Karpas-422 (cell line): ENCODE measurements around the gene RPA1. TPM values are rescaled to one million over a fixed set of nuclear protein-coding genes. Genes with fewer than 3 reads are reported as not detected.
"Not testable (repeated sequence)": the region's sequence is repeated elsewhere in the genome, so short reads cannot be mapped to it uniquely, and the experiment has no call there.

ENCODE experiments used
- DNase-seq: peaks from one replicate; pipeline ENCODE4 v3.0.0-alpha.2; 2015
- H2AFZ ChIP-seq: fragments of 200-600 bp; sonication (generic); 2 replicates; pipeline ENCODE4 v1.6.1; 2014; ENCODE audit warnings: antibody characterized with exemption, low read length, mixed read lengths
- H3K27ac ChIP-seq: fragments of 200-600 bp; sonication (generic); 2 replicates; pipeline ENCODE4 v1.5.1; 2014; ENCODE audit warnings: mild to moderate bottlenecking, low read length, moderate library complexity
- H3K27me3 ChIP-seq: fragments of 200-600 bp; sonication (generic); 2 replicates; pipeline ENCODE4 v1.6.1; 2014; ENCODE audit warnings: low read length, mixed read lengths
- H3K36me3 ChIP-seq: fragments of 200-600 bp; sonication (generic); 2 replicates; pipeline ENCODE4 v1.6.1; 2014; ENCODE audit warnings: low read length, mixed read lengths; ENCODE audit not compliant: insufficient read depth
- H3K4me1 ChIP-seq: fragments of 200-600 bp; sonication (generic); 2 replicates; pipeline ENCODE4 v1.6.1; 2014; ENCODE audit warnings: mild to moderate bottlenecking, low read length, mixed read lengths
- H3K4me2 ChIP-seq: fragments of 200-600 bp; sonication (generic); 2 replicates; pipeline ENCODE4 v1.6.1; 2014; ENCODE audit warnings: low read length, low read depth, mild to moderate bottlenecking; ENCODE audit not compliant: poor library complexity, severe bottlenecking
- H3K4me3 ChIP-seq: fragments of 200-600 bp; sonication (generic); 2 replicates; pipeline ENCODE4 v1.5.1; 2014; ENCODE audit warnings: mild to moderate bottlenecking, antibody characterized with exemption, low read length, mixed read lengths
- H3K79me2 ChIP-seq: fragments of 200-600 bp; sonication (generic); 2 replicates; pipeline ENCODE4 v1.6.1; 2014; ENCODE audit warnings: mild to moderate bottlenecking, low read length, mixed read lengths
- H3K9ac ChIP-seq: fragments of 200-600 bp; sonication (generic); 2 replicates; pipeline ENCODE4 v1.6.0; 2014; ENCODE audit warnings: low read length
- H3K9me2 ChIP-seq: fragments of 200-600 bp; sonication (generic), shearing (Covaris generic); replicated peaks from 2 replicates; pipeline ENCODE4 v1.6.0; 2014; ENCODE audit warnings: mild to moderate bottlenecking, low read length, moderate library complexity; ENCODE audit not compliant: insufficient read depth
- H3K9me3 ChIP-seq: fragments of 300-700, 200-600 bp; sonication (generic); 2 replicates; pipeline ENCODE4 v1.6.1; 2014; ENCODE audit warnings: low read length, mixed read lengths
- H4K20me1 ChIP-seq: fragments of 200-600 bp; sonication (generic); 2 replicates; pipeline ENCODE4 v1.6.1; 2014; ENCODE audit warnings: mild to moderate bottlenecking, antibody characterized with exemption, low read length, low read depth; ENCODE audit not compliant: insufficient read depth
- total RNA-seq: library from RNA; depleted of rRNA; stranded (reverse); fragments of >200 nt; shearing (Covaris generic); gene quantifications from 2 replicates; pipeline ENCODE4 v1.2.3, GENCODE V29; 2014; ENCODE audit warnings: low replicate concordance

The RPA1 gene
- total RNA-seq, 1 experiment from 2014 or later = 40.4 TPM

DNA sequence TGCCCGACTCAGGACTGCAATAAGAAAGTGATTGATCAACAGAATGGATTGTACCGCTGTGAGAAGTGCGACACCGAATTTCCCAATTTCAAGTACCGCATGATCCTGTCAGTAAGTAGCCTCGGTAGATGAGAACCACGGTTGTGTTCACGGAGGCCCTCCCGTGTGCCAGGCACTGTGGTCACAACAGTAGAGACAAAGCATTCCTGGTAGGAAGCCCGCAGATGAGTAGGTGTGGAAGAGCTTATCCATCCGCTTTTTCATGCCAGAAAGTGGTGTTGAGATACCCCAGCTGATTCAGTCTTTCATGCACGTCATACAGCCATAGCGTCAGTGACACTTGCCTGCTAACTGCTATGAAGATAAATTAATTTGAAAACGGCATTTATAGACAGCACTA is 58.9 kb downstream of the RPA1 start:
- H3K27ac ChIP-seq = no peak overlapping the region
- no peaks in the 10 kb centered on the region for H3K4me1 ChIP-seq
- no peak overlapping the region for H3K9ac ChIP-seq
- no peak overlapping the region for H3K4me2 ChIP-seq
- no peaks in the 10 kb centered on the region for H3K9me2 ChIP-seq
- no peak for DNase-seq
- H3K27me3 ChIP-seq = no peaks in the 10 kb centered on the region
- no peaks in the 10 kb centered on the region for H3K9me3 ChIP-seq
- no peaks in the 10 kb centered on the region for H4K20me1 ChIP-seq
- H2AFZ ChIP-seq = no peak overlapping the region
- H3K36me3 ChIP-seq = peaks cover 59% of the 10 kb centered on the region
- no peak overlapping the region for H3K4me3 ChIP-seq
- H3K79me2 ChIP-seq = peaks cover 4% of the 10 kb centered on the region; the same call in 1 of the 2 replicates

DNA sequence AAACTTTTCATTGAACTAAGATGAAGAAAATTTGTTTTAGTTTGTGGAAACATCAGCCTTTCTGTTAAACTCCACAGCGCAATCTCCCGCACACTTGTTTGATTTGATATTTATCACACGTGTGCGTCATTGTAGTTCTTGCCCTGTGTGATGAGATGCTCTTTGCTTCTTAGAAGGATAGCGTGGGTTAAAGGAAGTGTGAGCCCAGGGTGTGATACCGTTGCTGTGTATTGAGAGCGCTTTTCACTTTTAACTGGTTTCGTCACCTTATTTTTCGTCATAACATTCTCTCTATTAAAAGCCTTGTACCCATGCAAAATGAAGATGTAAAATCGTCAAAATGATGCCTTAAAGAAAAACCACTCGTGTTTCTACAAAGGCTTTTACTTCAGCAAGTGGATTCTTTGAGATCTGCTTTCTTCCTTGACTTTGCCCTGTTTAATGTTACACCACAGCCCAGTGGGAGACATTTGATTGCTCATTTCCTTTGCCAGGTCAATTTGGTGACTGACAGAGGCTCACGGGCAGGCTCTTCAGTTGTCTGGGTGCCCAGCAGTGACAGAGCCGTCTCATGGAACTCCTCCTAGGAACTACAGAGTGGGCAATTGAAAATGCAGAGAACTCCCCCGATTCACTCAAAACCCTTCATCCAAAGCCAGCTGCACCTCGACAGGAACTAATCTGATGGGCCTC is 61.1 kb downstream of the RPA1 start:
- H3K27ac ChIP-seq = no peak overlapping the region
- no peak overlapping the region for H3K4me2 ChIP-seq
- H3K27me3 ChIP-seq = no peaks in the 10 kb centered on the region
- H2AFZ ChIP-seq = no peak overlapping the region
- no peaks in the 10 kb centered on the region for H3K9me3 ChIP-seq
- no peak for DNase-seq
- H3K9me2 ChIP-seq = no peaks in the 10 kb centered on the region
- H3K36me3 ChIP-seq = peaks cover 44% of the 10 kb centered on the region
- H3K79me2 ChIP-seq = no peaks in the 10 kb centered on the region
- H3K4me3 ChIP-seq = no peak overlapping the region
- no peaks in the 10 kb centered on the region for H3K4me1 ChIP-seq
- H4K20me1 ChIP-seq = 0 out of 2 replicates have a peak, but pooled peaks cover 4% of the 10 kb centered on the region
- no peak overlapping the region for H3K9ac ChIP-seq

DNA sequence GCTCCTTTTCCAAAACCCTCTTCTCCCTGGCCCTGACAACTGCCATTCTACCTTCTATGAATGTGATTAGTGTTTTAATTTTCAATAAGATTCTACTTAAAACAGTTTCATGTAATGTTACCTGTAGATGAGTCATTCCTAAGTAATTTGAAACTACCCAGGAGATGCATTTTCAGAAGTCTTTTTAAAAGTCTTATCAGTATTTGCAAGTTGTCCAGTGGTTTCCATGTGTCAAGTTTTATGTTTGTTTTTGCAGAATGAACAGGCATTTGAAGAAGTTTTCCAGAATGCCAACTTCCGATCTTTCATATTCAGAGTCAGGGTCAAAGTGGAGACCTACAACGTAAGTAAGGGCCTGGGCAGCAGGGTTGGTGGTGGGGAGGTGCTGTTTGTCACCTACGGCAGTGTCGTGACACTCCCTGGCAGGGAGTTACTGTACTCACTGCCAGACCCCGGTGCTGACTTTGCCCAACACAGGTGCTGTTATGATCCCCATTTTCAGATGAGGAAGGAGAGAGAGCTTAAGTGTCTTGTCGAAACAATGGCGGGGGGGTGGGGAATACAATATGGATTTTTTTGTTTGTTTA is 65.0 kb downstream of the RPA1 start:
- no peaks in the 10 kb centered on the region for H3K27me3 ChIP-seq
- no peak overlapping the region for H3K27ac ChIP-seq
- H3K9ac ChIP-seq = no peak overlapping the region
- H3K4me1 ChIP-seq = no peaks in the 10 kb centered on the region
- no peak overlapping the region for H3K4me3 ChIP-seq
- DNase-seq = no peak
- no peaks in the 10 kb centered on the region for H3K9me2 ChIP-seq
- H3K9me3 ChIP-seq = no peaks in the 10 kb centered on the region
- 0 out of 2 replicates have a peak, but pooled peaks cover 4% of the 10 kb centered on the region for H4K20me1 ChIP-seq
- no peaks in the 10 kb centered on the region for H3K79me2 ChIP-seq
- peaks cover 37% of the 10 kb centered on the region; the same call in 1 of the 2 replicates for H3K36me3 ChIP-seq
- H2AFZ ChIP-seq = no peak overlapping the region
- no peak overlapping the region for H3K4me2 ChIP-seq

- H3K9ac ChIP-seq, H3K27me3 ChIP-seq, H3K4me1 ChIP-seq, H3K79me2 ChIP-seq, H3K9me2 ChIP-seq, H4K20me1 ChIP-seq, H2AFZ ChIP-seq, H3K27ac ChIP-seq, H3K9me3 ChIP-seq, H3K4me2 ChIP-seq, DNase-seq, H3K4me3 ChIP-seq: not testable (repeated sequence)
- H3K36me3 ChIP-seq = peaks cover 37% of the 10 kb centered on the region; the same call in 1 of the 2 replicates
Measured at GRCh38 chr17:1895479-1895878, 65.7 kb downstream of the RPA1 start.

GRCh38 chr17:1896243-1897104 is 66.7 kb downstream of the RPA1 start:
- H3K9me3 ChIP-seq = no peaks in the 10 kb centered on the region
- H3K4me2 ChIP-seq = no peak overlapping the region
- no peaks in the 10 kb centered on the region for H3K79me2 ChIP-seq
- H2AFZ ChIP-seq = no peak overlapping the region
- no peak overlapping the region for H3K27ac ChIP-seq
- H3K4me3 ChIP-seq = no peak overlapping the region
- no peaks in the 10 kb centered on the region for H3K9me2 ChIP-seq
- H3K9ac ChIP-seq = no peak overlapping the region
- H3K4me1 ChIP-seq = no peaks in the 10 kb centered on the region
- peaks cover 30% of the 10 kb centered on the region; the same call in 1 of the 2 replicates for H3K36me3 ChIP-seq
- 0 out of 2 replicates have a peak, but pooled peaks cover 4% of the 10 kb centered on the region for H4K20me1 ChIP-seq
- no peak for DNase-seq
- no peaks in the 10 kb centered on the region for H3K27me3 ChIP-seq

DNA sequence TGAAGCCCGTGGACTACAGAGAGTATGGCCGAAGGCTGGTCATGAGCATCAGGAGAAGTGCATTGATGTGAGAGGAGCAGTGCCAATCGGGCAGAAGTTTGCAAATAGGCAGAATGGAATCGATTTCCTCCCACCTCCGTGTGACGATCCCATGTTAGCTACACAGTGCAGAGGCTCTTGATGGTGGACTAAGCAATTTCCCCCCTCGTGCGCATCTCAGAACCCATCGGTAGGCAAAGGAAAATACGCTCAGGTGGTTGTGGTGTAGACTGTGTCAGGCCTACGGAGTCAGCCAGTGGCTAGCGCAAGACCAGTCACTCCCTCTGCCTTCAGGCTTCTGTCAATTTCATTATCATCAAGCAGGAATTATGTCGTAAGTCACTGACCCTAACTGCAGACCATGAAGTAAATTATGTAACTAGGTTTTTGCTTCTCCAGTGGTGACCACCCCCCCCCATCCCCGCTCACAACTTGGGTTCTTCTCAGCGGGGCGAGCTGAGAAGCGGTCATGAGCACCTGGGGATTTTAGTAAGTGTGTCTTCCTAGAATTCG is 67.4 kb downstream of the RPA1 start:
- no peak overlapping the region for H3K27ac ChIP-seq
- no peak overlapping the region for H3K4me3 ChIP-seq

GRCh38 chr17:1898332-1898731 is 68.5 kb downstream of the RPA1 start:
- Histone ChIP-seq H3K36me3 (peaks cover 18% of the 10 kb centered on the region; the same call in 1 of the 2 replicates), H3K4me2 (no peak overlapping the region), H2AFZ (no peak overlapping the region), H3K79me2 (no peaks in the 10 kb centered on the region), H3K27ac (no peak overlapping the region), H3K9me3 (no peaks in the 10 kb centered on the region), H3K4me3 (no peak overlapping the region), H3K4me1 (peaks cover 4% of the 10 kb centered on the region), H4K20me1 (0 out of 2 replicates have a peak, but pooled peaks cover 4% of the 10 kb centered on the region), H3K27me3 (no peaks in the 10 kb centered on the region), H3K9me2 (no peaks in the 10 kb centered on the region), H3K9ac (no peak overlapping the region)
- no peak for DNase-seq

More for the DNA sequence above, 67.4 kb downstream of the RPA1 start:
- Histone ChIP-seq H3K36me3 (peaks cover 29% of the 10 kb centered on the region; the same call in 1 of the 2 replicates), H3K4me2 (no peak overlapping the region), H3K9me3 (no peaks in the 10 kb centered on the region), H3K4me1 (no peaks in the 10 kb centered on the region), H3K79me2 (no peaks in the 10 kb centered on the region), H3K9ac (no peak overlapping the region), H4K20me1 (0 out of 2 replicates have a peak, but pooled peaks cover 4% of the 10 kb centered on the region), H2AFZ (no peak overlapping the region), H3K9me2 (no peaks in the 10 kb centered on the region), H3K27me3 (no peaks in the 10 kb centered on the region)
- no peak for DNase-seq
